Stomach (tissue), 4 donors: ENCODE measurements around the gene GRIN2C.

Experiments
- EP300 ChIP-seq: sonication (generic); formaldehyde crosslinking; IDR thresholded peaks from one replicate; pipeline ENCODE4 v1.6.1; 2017; ENCODE audit warnings: antibody characterized with exemption
- POLR2A ChIP-seq, 4 donors: fragments of 450-650 bp; IDR thresholded peaks; one replicate each; pipeline ENCODE4 v1.6.1; 2016; ENCODE audit warnings: antibody characterized with exemption in 4 of 4, control low read depth in 2 of 4, mild to moderate bottlenecking in 1 of 4, moderate library complexity in 1 of 4
- TF ChIP-seq, protein P1 (sequence below), 7 experiments: fragments of 450-650 bp in 4 of 7; fragments of 200-600 bp in 3 of 7; sonication (generic) in 3 of 7; IDR thresholded peaks; one replicate each; pipeline ENCODE4 v1.5.1; 2016 to 2019; ENCODE audit warnings: antibody characterized with exemption in 7 of 7, control low read depth in 2 of 7, mild to moderate bottlenecking in 1 of 7

DNA sequence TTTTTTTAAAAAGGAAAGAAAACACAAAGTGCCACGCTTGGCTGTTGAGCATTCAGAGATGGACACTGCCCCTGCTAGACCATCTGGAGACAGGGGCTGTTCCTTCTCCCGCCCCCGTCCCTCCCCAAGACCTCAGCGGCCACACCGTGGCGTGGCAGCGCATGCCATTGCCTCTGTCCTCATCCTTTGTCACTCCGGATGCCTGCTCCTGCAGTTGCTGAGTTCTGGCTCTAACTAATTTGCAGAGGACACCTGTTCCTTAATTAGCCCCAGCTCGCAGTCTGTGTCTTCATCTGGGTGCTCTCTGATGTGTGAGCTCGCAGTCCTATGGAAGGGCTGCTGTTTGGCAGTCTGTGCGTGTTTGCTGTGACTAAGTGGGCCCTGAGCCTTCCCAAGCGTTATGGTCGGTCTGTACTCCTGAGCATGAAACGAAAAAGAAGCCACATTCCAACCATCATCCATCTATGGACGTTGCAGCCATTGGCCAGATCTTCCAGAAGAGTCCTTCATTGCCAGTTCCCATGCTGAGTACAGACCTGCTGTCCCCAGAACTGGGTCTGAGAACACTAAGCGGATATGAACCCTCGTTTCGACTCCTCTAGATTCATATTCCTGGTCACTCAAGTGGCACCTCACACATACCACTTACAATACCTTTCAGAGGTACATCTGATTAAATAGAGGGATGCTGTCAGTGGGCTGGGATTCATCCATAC, 42.6 kb downstream of the GRIN2C start:
- TF ChIP-seq EP300 (no peak), POLR2A (IDR thresholded peaks at IDR 0.05) (no peak)
- TF ChIP-seq, protein P1, sequence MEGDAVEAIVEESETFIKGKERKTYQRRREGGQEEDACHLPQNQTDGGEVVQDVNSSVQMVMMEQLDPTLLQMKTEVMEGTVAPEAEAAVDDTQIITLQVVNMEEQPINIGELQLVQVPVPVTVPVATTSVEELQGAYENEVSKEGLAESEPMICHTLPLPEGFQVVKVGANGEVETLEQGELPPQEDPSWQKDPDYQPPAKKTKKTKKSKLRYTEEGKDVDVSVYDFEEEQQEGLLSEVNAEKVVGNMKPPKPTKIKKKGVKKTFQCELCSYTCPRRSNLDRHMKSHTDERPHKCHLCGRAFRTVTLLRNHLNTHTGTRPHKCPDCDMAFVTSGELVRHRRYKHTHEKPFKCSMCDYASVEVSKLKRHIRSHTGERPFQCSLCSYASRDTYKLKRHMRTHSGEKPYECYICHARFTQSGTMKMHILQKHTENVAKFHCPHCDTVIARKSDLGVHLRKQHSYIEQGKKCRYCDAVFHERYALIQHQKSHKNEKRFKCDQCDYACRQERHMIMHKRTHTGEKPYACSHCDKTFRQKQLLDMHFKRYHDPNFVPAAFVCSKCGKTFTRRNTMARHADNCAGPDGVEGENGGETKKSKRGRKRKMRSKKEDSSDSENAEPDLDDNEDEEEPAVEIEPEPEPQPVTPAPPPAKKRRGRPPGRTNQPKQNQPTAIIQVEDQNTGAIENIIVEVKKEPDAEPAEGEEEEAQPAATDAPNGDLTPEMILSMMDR (IDR thresholded peaks at IDR 0.05): no peak
